ENCODE data around the gene CLDN1. TPM values are rescaled to one million over a fixed set of nuclear protein-coding genes. Genes with fewer than 3 reads are reported as not detected.

The CLDN1 gene
- total RNA-seq, 1 experiment from 2014 or later = 4.4 TPM

GRCh38 chr3:190306026-190306425 is 16.2 kb downstream of the CLDN1 start:
- Mint-ChIP-seq H3K4me3 (no peak overlapping the region), H3K27ac (no peak overlapping the region)

More at GRCh38 chr3:190306026-190306425, 16.2 kb downstream of the CLDN1 start:
- CTCF ChIA-PET = no interaction called here
- POLR2A ChIA-PET = no interaction called here
- ATAC-seq (no peak), DNase-seq (ENCODE audit: low spot score) (no peak)
- Mint-ChIP-seq H3K9me3 (no peaks in the 10 kb centered on the region), H3K4me1 (no peaks in the 10 kb centered on the region), H3K36me3 (no peaks in the 10 kb centered on the region), H3K27me3 (ENCODE audit: low read depth) (no peaks in the 10 kb centered on the region)
- TF ChIP-seq ZNF138 (CRISPR knock-in tag; conservative IDR thresholded peaks at IDR 0.05) (no peak), ZNF121 (CRISPR knock-in tag; IDR thresholded peaks at IDR 0.05) (no peak), NR3C1 (CRISPR knock-in tag; conservative IDR thresholded peaks at IDR 0.05; ENCODE audit: low read depth) (no peak), TP53 (CRISPR knock-in tag; IDR thresholded peaks at IDR 0.05) (no peak), ATF3 (CRISPR knock-in tag; conservative IDR thresholded peaks at IDR 0.05) (no peak), ZNF532 (CRISPR knock-in tag; IDR thresholded peaks at IDR 0.05; ENCODE audit: borderline replicate concordance) (no peak), ZNF416 (CRISPR knock-in tag; IDR thresholded peaks at IDR 0.05) (no peak), MYBL2 (CRISPR knock-in tag; IDR thresholded peaks at IDR 0.05) (no peak), MXD4 (CRISPR knock-in tag; IDR thresholded peaks at IDR 0.05; ENCODE audit: borderline replicate concordance) (no peak), KAT7 (CRISPR knock-in tag; IDR thresholded peaks at IDR 0.05; ENCODE audit: borderline replicate concordance) (no peak), JAZF1 (CRISPR knock-in tag; IDR thresholded peaks at IDR 0.05) (no peak), ATF6 (CRISPR knock-in tag; IDR thresholded peaks at IDR 0.05) (no peak), PRDM15 (CRISPR knock-in tag; IDR thresholded peaks at IDR 0.05) (no peak), NFATC4 (CRISPR knock-in tag; IDR thresholded peaks at IDR 0.05) (no peak), IRF1 (CRISPR knock-in tag; IDR thresholded peaks at IDR 0.05) (no peak), AFF4 (CRISPR knock-in tag; IDR thresholded peaks at IDR 0.05; ENCODE audit: borderline replicate concordance) (no peak), ZBTB43 (CRISPR knock-in tag; IDR thresholded peaks at IDR 0.05) (no peak), ZNF671 (CRISPR knock-in tag; IDR thresholded peaks at IDR 0.05) (no peak)

Data from WTC11 (cell line).